Measurements from ENCODE around the gene CFAP157.

GRCh38 chr9:127706836-127707241 is at the start of gene CFAP157:
- no peak for TF ChIP-seq IRF3 (IDR thresholded peaks at IDR 0.05; ENCODE audit: low read depth, low read length)
- no peak for TF ChIP-seq CTCF (IDR thresholded peaks at IDR 0.05)
- no peak for TF ChIP-seq POLR2AphosphoS5 (IDR thresholded peaks at IDR 0.05; ENCODE audit: low read depth, low read length)
- no peak for TF ChIP-seq ELF1 (IDR thresholded peaks at IDR 0.05)
- TF ChIP-seq GABPA (IDR thresholded peaks at IDR 0.05; ENCODE audit: low read depth), result no peak
- no peak for TF ChIP-seq TAF1 (IDR thresholded peaks at IDR 0.05; ENCODE audit: borderline replicate concordance, low read depth, low read length)
- no peak for TF ChIP-seq ZBTB33 (IDR thresholded peaks at IDR 0.05; ENCODE audit: borderline replicate concordance, low read depth)
- TF ChIP-seq, protein P1, sequence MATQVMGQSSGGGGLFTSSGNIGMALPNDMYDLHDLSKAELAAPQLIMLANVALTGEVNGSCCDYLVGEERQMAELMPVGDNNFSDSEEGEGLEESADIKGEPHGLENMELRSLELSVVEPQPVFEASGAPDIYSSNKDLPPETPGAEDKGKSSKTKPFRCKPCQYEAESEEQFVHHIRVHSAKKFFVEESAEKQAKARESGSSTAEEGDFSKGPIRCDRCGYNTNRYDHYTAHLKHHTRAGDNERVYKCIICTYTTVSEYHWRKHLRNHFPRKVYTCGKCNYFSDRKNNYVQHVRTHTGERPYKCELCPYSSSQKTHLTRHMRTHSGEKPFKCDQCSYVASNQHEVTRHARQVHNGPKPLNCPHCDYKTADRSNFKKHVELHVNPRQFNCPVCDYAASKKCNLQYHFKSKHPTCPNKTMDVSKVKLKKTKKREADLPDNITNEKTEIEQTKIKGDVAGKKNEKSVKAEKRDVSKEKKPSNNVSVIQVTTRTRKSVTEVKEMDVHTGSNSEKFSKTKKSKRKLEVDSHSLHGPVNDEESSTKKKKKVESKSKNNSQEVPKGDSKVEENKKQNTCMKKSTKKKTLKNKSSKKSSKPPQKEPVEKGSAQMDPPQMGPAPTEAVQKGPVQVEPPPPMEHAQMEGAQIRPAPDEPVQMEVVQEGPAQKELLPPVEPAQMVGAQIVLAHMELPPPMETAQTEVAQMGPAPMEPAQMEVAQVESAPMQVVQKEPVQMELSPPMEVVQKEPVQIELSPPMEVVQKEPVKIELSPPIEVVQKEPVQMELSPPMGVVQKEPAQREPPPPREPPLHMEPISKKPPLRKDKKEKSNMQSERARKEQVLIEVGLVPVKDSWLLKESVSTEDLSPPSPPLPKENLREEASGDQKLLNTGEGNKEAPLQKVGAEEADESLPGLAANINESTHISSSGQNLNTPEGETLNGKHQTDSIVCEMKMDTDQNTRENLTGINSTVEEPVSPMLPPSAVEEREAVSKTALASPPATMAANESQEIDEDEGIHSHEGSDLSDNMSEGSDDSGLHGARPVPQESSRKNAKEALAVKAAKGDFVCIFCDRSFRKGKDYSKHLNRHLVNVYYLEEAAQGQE (IDR thresholded peaks at IDR 0.05; ENCODE audit: low read depth, low read length), result no peak
- no peak for TF ChIP-seq RFX5 (IDR thresholded peaks at IDR 0.05; ENCODE audit: low read length)
- no peak for TF ChIP-seq EZH2phosphoT487 (IDR thresholded peaks at IDR 0.05; ENCODE audit: borderline replicate concordance, low read depth)
- TF ChIP-seq CHD2 (IDR thresholded peaks at IDR 0.05; ENCODE audit: low read length, partially characterized antibody), result no peak
- TF ChIP-seq YY1 (IDR thresholded peaks at IDR 0.05; ENCODE audit: low read depth), result no peak
- TF ChIP-seq RCOR1 (IDR thresholded peaks at IDR 0.05; ENCODE audit: low read length), result no peak
- TF ChIP-seq, protein P2, sequence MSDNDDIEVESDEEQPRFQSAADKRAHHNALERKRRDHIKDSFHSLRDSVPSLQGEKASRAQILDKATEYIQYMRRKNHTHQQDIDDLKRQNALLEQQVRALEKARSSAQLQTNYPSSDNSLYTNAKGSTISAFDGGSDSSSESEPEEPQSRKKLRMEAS (IDR thresholded peaks at IDR 0.05; ENCODE audit: low read depth), result no peak
